ENCODE data around the gene CFDP1. TPM values are rescaled to one million over a fixed set of nuclear protein-coding genes. Genes with fewer than 3 reads are reported as not detected.

The CFDP1 gene
- total RNA-seq, 3 donors from 2014 or later: 71.9 to 101 (median 72.0) TPM

DNA sequence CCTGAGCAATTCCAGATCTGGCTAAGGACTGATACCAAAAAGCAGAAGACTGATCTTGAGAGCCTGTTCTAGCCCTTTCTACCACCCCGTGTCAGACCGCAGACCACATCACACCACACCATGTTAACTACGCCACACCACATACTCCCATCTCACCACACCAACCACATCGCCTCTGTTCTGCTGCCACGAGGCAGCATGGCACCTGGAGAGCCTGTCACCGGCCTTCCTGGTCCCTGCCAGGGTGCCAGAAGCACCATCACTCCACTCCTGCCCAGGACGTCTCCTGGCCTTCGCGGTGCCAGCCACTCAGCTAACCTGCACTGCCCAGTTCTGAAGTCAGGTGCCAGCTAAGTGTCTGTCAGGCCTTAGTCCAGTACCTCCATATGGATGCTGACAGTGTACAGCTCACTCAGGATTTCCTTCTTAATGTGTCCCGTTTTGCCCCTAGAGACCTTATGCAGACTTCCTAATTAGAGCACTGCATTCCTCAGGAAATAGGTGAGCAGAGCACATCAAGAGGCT is 144.6 kb downstream of the CFDP1 start:
- Histone ChIP-seq H3K4me1 (ENCODE audit: low read depth) (peaks cover 4% of the 10 kb centered on the region), H3K36me3 (ENCODE audit: low read depth) (no peaks in the 10 kb centered on the region), H3K4me3 (no peak overlapping the region), H3K9me3 (no peaks in the 10 kb centered on the region)
- TF ChIP-seq, protein P1, sequence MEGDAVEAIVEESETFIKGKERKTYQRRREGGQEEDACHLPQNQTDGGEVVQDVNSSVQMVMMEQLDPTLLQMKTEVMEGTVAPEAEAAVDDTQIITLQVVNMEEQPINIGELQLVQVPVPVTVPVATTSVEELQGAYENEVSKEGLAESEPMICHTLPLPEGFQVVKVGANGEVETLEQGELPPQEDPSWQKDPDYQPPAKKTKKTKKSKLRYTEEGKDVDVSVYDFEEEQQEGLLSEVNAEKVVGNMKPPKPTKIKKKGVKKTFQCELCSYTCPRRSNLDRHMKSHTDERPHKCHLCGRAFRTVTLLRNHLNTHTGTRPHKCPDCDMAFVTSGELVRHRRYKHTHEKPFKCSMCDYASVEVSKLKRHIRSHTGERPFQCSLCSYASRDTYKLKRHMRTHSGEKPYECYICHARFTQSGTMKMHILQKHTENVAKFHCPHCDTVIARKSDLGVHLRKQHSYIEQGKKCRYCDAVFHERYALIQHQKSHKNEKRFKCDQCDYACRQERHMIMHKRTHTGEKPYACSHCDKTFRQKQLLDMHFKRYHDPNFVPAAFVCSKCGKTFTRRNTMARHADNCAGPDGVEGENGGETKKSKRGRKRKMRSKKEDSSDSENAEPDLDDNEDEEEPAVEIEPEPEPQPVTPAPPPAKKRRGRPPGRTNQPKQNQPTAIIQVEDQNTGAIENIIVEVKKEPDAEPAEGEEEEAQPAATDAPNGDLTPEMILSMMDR (IDR thresholded peaks at IDR 0.05): no peak
- DNase-seq: no peak
- peak; percentile 32 for ATAC-seq
- intact Hi-C loops (cut with DNase I, micrococcal nuclease): no loop called here

DNA sequence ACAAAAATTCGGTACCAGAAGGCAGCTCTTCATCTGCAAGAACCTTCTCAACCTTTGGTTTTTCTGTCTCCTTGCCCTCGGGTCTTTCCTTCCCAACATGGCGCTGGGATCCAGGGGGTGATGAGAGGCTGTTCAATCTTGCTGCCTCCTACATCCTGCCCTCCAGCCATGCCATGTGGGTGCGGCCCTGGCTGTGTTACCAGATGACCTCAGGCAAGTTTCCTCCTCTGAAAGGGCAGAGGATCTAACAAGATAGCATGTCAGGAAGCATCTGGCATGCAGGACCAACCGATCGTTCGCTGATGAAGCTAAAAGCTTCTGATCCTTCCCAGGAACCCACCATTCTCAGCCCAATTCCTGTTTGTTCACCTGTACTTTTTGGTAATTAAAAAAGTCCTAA is 145.1 kb downstream of the CFDP1 start:
- TF ChIP-seq, protein P1 (IDR thresholded peaks at IDR 0.05): no peak
- intact Hi-C loops (cut with DNase I, micrococcal nuclease): no loop called here
- Histone ChIP-seq H3K4me3 (no peak overlapping the region), H3K4me1 (ENCODE audit: low read depth) (peaks cover 4% of the 10 kb centered on the region), H3K36me3 (ENCODE audit: low read depth) (no peaks in the 10 kb centered on the region), H3K9me3 (no peaks in the 10 kb centered on the region)
- DNase-seq (no peak), ATAC-seq (peak; percentile 12)

DNA sequence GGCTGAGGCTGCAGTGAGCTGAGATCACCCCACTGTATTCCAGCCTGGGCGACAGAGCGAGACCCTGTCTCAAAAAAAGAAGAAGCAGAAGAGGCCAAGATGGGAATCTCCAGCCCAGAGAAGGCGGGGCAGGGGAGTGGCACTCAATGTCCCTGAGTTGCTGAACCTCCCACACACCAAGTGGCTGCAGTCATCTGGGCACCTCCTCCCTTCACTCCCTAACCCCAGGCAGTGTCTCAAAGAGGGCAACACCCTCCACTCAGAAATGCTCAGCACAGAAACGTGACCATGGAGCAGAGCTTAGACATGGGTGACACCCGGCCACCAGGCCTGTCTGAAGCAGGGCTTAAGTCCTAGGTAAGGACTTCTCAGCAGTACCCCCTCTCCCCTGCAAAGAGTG is 145.6 kb downstream of the CFDP1 start:
- peaks cover 4% of the 10 kb centered on the region for H3K4me1 ChIP-seq (ENCODE audit: low read depth)
- H3K4me3 ChIP-seq: no peak overlapping the region
- no peaks in the 10 kb centered on the region for H3K9me3 ChIP-seq
- intact Hi-C loops (cut with DNase I, micrococcal nuclease): no loop called here
- H3K36me3 ChIP-seq (ENCODE audit: low read depth): no peaks in the 10 kb centered on the region
- ATAC-seq: peak; percentile 85
- TF ChIP-seq, protein P1 (IDR thresholded peaks at IDR 0.05): no peak
- peak in 2 of 3 donors; percentile 41 to 49 for DNase-seq

DNA sequence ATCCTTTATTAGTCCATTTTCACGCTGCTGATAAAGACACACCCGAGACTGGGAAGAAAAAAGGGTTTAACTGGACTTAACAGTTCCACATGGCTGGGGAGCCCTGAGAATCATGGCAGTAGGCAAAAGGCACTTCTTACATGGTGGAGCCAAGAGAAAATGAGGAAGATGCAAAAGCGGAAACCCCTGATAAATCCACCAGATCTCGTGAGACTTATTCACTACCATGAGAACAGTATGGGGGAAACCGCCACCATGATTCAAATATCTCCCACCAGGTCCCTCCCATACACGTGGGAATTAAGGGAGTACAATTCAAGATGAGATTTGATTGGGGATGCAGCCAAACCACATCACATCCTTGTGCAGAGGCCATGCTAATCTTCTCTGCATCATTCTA is 146.9 kb downstream of the CFDP1 start:
- H3K36me3 ChIP-seq (ENCODE audit: low read depth): no peaks in the 10 kb centered on the region
- DNase-seq: no peak
- TF ChIP-seq, protein P1 (IDR thresholded peaks at IDR 0.05): no peak
- H3K4me3 ChIP-seq: no peak overlapping the region
- H3K4me1 ChIP-seq (ENCODE audit: low read depth): peaks cover 4% of the 10 kb centered on the region
- no peaks in the 10 kb centered on the region for H3K9me3 ChIP-seq
- no peak for ATAC-seq
- intact Hi-C loops (cut with DNase I, micrococcal nuclease): no loop called here

DNA sequence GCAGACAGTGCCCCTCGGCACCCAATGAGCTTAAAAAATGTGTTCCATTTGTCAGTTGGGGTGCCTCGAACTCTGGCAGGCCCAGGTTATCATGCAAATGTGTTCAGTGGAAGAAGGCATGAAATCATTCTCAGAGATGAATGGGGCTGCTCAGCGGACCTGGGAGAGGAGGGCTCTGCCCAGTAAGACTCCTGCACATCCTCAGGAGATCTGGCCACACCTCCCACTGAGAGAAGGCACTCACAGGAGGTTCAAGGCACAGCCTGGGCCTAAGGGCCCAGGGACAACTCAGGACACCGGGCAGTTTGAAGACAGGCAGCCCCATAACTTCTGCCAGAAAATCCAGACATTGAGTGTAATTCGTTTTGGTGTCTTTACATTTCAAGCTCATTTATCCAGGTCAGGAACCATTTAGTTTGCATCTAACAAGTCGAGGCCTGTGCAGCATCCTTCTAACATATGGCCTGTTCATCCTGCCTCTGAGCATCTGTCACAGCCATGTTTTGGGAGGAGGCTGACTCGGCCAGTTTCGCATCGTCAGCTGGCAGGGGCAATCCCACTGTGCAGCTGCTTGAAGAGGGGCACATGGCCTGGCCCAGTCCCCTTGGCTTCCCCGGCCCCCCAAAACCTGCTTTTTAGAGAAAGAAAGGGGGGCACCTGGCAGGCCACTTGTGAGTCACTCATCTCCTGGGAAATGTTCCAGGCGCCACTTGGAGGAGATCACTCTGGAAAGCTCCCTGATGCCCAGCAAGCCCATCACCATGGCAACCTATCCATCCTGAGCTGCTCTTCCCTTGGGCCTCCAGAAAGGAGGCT is 150.6 kb downstream of the CFDP1 start:
- DNase-seq: no peak
- H3K4me3 ChIP-seq: no peak overlapping the region
- intact Hi-C loops (cut with DNase I, micrococcal nuclease): no loop called here
- H3K36me3 ChIP-seq (ENCODE audit: low read depth): no peaks in the 10 kb centered on the region
- peaks cover 2% of the 10 kb centered on the region for H3K4me1 ChIP-seq (ENCODE audit: low read depth)
- ATAC-seq: no peak
- TF ChIP-seq, protein P1 (IDR thresholded peaks at IDR 0.05): no peak
- H3K9me3 ChIP-seq: no peaks in the 10 kb centered on the region
